NCI-H1048 (cell line): ENCODE data around the gene CENPB.

Source experiments
- DNase-seq: peaks from one replicate; lab custom pipeline; 2025; lab: John Stamatoyannopoulos, UW

Gene CENPB

DNA sequence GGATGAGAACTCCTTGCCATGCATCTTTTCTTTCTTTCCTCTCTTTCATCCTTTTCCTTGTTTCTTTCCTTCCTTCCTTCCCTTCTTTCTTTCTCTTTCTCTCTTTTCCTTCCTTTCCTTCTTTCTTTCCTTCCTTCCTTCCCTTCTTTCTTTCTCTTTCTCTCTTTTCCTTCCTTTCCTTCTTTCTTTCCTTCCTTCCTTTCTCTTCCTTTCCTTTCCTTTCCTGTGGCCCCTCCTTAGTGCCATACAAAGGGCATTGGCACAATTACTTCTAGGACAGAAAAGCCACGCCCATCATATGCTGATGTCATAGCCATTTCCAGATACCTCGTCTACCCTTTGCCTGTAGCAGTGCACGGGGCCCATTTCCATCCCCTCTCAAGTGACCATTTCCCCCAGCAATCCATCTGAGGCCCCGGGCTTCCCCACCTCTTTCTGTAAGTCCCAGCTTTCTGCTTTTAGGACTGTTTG lies 2.2 kb upstream of the CENPB start:
- no peak for DNase-seq

DNA sequence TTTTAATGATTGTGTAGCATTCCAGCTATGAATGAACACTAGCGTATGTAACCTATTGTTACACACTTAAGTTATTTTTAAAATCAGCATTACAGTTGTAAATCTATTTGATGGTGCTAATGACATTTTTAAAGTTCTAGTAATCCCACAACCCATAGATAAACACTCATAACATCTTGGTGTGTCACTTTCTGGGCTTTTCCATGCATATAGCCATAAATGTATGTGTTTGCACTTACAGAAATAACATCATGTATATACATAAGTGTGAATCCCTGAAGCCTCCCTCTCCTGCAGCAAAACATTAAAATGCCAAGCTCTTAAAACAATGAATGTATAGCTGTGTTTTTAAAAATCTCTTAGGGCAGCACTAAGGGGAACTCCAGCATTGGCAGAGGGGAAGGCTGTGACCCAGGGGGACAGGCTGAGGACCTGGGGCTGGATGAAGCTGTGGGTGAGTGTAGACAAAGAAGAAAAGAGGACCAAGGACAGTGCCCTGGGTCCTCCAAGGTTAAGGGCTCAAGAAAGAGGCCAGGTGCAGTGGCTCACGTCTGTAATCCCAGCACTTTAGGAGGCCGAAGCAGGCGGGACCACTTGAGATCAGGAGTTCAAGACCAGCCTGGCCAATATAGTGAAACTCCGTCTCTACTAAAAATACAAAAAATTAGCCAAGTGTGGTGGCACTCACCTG lies 929 bp upstream of the CENPB start:
- no peak for DNase-seq

DNA sequence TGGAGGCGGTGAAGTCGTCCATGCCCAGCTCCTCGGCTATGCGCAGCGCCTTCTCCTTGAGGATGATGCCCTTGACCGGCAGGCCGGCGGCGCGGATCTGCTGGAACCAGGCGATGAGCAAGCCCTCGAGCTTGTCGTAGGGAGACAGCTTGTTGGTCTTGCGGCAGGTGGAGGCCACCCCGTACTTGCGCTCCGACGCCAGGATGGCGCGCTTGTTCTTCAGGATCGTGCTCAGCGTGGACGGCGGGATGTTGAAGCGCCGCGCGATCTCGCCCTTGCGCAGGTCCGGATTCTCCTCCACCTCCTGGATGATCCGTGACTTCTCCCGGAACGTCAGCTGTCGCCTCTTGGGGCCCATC lies 435 bp downstream of the CENPB start:
- DNase-seq: no peak

DNA sequence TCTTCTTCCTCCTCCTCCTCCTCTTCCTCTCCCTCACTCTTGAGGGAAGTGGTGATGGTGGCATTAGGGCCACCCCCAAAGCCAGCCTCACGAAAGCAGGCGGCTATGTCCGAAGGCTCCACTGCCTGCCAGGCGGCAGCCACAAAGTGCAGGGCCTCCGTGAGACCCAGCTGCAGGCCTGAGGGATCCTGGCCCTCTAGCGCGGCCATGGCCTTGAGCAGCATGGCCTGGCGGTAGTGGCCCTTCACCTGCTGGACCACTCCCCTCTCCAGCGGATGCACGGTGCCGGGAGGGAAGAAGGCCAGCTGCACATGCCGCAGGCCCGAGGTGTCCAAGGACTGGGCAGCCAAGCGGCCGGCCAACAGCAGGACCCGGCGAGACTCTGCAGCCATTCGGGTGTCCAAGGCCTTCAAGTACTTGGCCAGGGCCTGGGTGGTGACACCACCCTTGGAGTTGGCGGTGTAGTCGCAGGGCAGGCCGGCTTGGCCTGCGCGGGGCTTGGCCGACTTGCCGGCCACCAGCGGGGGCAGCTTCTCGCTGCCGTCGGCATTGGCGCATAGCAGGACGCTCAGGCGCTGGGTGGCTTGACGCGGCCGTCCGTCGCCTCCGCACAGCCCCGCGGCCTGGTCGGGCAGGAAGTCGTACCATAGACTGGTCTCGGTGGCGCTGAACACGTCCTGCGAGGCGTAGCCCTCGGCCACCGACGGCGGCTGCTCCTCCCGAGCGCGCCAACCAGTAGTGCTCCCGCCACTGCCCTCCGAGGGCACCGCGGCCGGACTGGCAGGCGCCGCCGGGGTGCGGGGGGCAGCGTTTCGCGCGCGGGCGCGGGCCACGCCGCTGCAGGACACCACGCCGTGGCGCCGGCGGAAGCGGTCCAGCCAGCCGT lies 1.1 kb downstream of the CENPB start:
- no peak for DNase-seq

- DNase-seq: no peak
Measured at GRCh38 chr20:3784863-3785239, 1.7 kb downstream of the CENPB start.

- no peak for DNase-seq
Measured at GRCh38 chr20:3784216-3784853, 2.2 kb downstream of the CENPB start.

DNA sequence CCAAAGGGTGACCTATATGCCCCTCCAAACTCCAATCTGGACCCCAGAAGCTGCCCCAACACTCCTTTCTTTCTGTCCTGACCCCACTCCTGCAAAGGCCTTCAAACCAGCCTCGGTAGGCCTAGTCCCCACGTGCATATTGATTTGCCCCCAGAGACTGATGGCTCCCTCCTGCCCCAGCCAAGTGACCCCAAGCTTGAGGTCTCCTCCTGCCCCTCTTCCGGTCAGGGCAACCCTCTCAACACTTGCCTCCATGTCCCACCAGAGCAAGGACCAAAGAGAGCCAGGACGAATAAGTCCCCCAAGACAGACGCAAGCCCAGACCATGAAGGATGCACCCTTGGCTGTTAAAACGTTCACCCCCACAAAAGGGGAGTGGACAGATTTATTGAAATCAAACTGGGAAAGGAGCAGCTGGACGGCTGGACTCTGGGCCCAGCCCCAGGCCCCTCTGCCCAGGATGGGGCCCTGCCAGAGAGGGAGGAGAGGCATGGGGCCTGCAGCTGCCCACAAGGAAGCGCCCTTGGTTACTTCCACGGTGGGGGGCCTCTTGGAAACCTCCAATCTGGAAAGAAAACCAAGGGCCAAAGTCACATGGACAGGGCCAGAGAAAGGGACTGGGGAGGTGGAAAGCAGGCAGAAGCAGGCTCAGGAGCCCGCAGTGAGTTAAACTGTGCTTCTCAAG lies 2.9 kb downstream of the CENPB start:
- no peak for DNase-seq

DNA sequence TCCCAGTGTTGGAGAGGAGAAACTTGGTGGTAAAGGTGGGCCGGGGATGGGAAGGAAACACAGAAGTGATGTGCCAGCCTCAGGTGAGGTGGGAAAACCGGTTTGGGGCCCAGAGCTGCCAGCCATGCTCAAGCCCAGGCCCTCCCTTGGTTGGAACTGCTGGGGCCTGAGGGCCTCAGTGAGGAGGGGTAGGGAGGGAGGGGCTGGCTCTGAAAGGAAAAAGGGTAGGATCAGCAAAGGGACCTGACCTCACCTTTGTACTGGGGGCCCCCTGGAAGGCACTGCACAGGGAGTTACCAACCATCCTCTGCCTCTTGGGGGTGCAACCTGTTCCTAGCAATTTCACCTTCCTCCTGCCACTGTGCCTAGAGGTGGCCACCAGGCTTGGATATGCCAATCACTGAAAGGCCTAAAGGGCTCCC lies 3.5 kb downstream of the CENPB start:
- DNase-seq: no peak

DNA sequence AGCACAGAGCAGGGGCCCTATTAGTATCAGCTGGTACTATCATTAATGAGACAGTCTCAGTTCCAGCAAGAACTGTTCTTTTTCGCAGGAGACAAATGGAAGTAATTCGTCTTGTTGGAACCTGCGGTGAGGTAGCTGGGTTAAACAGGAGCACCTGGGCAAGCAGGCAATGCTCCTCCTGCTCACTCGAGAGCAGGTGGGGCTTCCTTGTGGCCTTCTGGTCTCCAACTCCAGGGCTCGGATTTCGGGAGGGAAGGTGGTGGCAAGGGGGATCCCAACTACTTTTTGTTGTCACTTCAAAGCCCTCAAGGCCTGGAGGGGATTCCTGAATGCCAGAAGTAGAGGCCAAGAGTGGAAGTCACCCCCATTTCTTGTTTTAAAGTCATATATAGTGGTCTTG lies 3.9 kb downstream of the CENPB start:
- DNase-seq: no peak

DNA sequence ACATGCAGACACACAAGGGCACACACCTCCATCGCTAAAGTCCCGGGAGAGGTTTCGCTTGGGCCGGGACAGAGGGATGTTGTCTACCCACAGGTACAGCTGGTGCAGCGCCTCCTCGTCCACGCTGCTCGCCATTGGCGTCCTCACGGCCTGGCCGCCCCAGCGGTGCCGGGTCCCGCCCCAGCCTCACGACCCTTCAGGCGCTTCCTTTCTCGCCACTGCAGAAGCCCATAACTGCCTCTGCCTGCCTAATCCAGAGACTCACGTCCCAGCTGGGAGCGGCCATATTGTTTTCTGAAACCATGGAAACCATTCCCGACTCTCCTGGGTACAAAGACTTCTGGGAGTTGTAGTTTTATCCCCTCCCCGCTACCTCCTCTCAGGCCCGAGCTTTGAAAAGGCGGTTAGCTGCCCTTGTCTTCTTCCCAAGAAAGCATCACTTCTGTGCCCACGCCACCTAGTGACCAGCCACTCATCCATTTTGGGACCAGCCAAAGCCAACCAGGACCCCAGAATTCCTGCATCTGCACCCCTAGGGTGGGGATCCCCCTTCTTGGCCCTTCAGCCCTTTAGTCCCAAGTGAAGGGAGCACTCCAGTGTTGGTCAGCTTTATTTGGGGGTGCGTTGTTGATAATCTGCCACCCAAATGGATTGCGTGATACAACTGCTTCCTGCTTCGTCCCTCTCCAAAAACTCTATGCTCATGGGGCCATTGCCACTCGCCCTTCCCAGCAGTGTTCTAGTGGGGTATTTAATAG lies 5.2 kb downstream of the CENPB start, which contains the start of gene SPEF1:
Gene SPEF1, minus strand, starts transcription at position 296 of the 758 bp plus-strand sequence. Its CDS starts 161 bp downstream, at position 135.
- peak; percentile 72 for DNase-seq

- DNase-seq: no peak
Measured at GRCh38 chr20:3778976-3779375, 7.6 kb downstream of the CENPB start.

DNA sequence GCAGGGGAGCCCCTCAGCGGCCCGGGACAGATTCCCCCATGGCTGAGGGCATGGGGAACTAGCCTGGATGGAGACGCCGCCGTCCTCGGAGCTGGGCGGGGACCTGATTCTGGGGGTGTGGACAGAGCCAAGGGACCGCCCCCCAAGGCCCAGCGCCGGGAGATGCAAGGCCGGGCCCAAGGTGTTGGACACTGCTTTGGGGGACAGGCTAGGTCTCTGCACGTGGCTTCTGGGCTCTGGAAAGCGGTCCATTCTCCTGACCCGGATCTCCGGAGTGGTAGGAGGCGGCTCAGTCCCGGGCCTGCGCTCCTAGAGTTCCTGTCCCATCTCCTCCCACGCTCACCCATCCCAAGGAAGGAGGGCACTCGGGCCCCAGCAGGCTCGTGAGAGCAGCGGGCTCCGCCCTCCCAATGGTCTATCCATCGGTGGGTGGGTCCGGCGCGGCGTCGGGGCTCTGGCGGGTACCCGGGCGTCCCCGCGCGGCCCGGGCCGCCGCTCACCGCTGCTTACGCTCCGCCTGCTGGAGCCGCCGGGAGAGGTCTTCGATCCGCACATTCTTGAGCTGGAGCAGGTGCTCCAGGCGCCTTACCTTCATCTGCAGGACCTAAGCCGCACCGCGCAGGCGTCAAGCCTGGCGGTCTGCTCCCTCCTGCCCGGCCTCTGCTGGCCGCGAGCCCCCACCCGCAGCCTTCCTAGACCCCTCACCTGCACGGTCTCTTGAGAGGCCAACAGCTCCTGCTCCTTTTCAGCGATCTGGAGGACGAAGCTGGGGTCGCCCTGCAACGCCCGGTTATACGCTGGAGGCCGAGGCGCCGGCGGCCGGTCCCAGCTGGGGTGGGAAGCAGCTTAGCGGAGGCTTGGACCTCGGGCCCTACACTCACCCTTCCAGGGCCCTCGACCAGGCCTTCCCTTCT lies 8.6 kb downstream of the CENPB start:
- DNase-seq: no peak

DNA sequence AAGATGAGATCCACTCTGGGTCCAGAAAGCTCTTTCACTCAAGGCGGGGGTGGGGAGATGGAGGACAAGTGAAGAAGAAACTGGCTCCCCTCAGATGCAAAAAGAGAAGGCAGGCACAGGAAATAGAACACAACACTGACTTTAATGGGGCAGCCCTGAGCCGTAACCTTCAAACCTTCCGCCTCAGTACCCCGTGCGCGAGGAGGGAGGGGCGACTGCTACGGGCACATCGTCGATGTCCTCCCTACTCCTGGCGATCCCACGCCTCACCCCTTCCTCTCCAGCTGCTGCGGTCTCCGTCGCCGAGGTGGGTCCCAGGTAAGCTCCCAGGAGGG lies 9.2 kb downstream of the CENPB start:
- no peak for DNase-seq

DNA sequence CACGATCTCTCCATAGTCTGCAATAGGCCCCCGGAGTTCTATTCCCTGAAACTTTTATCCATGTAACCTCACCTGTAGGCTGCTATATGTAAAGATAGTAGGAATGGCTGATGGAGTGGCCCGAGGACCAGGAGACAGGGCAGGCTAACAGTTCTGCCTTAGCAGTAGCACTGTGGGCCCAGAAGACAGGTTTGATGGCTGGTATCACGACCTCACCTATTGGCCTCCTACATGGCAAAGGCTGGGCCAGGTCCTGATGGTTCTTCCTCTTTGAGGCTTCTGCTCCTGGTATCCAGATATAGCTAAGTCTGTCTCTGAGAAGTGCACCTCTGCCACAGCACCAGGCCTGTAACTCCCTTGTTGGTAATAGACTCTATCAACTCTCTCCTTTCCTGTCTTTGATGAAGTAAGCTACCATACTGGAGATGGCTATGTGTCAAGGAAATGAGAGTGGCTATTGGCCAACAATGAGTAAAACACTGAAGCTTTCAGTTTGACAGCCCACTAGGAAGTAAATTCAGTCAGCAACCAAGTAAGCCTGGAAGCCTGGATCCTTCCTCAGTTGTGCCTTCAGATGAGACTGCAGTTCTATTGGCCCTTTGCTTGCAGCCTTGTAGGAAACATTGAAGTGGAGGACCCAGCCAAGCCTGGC lies 11.0 kb downstream of the CENPB start:
- DNase-seq: no peak

GRCh38 chr20:3771552-3772058 lies 14.9 kb downstream of the CENPB start:
- no peak for DNase-seq

GRCh38 chr20:3768342-3769130 lies 18.0 kb downstream of the CENPB start:
- peak; percentile 25 for DNase-seq

DNA sequence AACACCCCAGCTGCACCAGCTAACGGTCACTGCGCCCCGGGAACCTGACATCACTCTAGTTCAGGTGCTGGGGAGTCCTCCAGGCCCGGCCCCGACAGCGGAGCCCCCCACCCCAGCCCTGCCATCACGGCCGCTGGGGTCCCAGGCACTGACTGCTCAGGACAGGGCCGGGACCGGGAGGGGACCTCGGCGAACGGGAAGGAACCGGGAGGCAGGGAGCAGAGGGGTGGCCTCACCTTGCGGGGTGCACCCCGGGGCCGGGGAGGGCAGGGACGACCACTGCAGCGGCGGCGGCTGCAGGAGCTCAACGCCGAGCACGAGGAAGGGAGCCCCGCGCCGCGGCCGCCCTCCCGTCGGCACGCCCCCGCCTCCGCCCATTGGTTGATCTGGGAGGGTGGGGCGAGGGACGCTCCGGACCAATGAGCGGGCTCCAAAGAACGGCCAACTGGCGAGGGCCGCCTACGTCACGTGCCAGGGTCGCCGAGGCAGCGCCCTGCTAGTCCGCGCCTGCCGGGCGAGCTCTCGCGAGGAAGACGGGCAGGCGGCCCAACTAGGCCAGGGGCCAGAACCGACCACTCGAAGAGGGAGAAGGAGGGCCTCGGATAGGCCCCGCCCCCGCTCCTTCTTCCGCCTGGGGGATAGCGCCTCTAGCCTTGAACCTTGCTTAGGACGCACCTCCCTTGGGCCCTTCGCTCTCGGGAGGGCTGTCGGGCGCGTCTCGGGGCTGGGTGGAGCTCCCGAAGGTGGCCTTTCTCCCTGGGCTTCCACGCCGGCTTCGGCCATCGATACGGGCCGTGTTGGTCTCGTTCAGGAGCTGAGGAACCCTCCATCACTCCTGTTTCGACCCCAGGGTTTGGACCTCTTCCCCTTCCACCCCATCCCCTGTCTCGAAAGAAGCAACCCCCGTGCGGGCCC lies 18.9 kb downstream of the CENPB start, which contains the start of gene ADISSP:
Gene ADISSP, minus strand, starts transcription at position 327 of the 915 bp plus-strand sequence. CDS start 7,653 bp downstream, outside the sequence.
- peak; percentile 92 for DNase-seq

DNA sequence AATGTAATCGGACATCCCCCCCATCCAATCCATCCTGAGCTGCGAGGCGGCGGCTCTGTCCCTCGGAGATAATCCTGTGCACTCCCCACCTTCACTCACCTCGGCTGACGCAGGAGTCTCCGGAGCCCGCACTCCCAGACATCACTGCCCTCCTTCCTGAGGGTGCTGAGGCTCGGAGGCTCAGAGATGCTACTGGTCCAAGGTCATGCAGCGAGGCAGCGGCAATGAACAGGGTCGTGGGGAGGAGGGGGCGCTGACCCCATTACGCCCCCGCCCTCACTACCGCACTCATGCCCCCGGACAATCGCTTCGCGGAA lies 19.5 kb downstream of the CENPB start:
- DNase-seq: no peak
